PFSK-1 (cell line): ENCODE results near the gene HPGDS.

Source experiments
- POLR2AphosphoS5 ChIP-seq: IDR thresholded peaks from 2 replicates; pipeline ENCODE4 v1.6.1; 2012; ENCODE audit warnings: low read depth, mild to moderate bottlenecking, control low read depth, low read length, moderate library complexity
- SIN3A ChIP-seq: IDR thresholded peaks from 2 replicates; pipeline ENCODE4 v1.6.1; 2012; ENCODE audit warnings: mild to moderate bottlenecking, low read length, moderate library complexity, borderline replicate concordance; ENCODE audit not compliant: insufficient read depth
- TAF1 ChIP-seq: IDR thresholded peaks from 2 replicates; pipeline ENCODE4 v1.6.1; 2012; ENCODE audit warnings: low read length, control low read depth, borderline replicate concordance; ENCODE audit not compliant: insufficient read depth
- TF ChIP-seq, protein P1 (sequence below), 2 experiments: IDR thresholded peaks; 2 replicates each; pipeline versions ENCODE4 v1.6.1 to v1.8.0; 2011 to 2012; ENCODE audit warnings: low read depth in 2 of 2, low read length in 2 of 2, control low read depth in 1 of 2, inconsistent platforms in 1 of 2, mild to moderate bottlenecking in 1 of 2, moderate library complexity in 1 of 2; ENCODE audit not compliant: insufficient read depth in 1 of 2

DNA sequence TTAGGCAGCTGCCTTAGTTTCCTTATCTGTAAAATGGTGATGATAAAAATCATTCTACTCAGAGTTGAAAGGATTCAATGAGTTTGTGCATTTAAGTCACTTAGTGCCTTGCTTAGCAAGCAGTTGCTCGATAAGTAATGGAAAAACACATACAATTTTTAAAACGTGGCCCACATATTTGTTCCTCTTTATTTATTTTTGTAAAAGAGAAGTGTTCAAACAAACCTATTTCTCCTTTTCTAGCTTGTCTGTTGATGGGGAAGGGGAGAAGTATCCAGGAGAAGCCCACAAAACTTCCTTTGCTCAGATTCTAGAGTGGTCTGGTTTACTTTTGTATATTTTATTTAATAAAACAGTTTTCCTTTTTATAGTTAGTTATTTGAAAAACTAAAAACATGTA is 3.3 kb upstream of the HPGDS start:
- TF ChIP-seq POLR2AphosphoS5 (no peak), SIN3A (no peak), TAF1 (no peak)
- TF ChIP-seq, protein P1, sequence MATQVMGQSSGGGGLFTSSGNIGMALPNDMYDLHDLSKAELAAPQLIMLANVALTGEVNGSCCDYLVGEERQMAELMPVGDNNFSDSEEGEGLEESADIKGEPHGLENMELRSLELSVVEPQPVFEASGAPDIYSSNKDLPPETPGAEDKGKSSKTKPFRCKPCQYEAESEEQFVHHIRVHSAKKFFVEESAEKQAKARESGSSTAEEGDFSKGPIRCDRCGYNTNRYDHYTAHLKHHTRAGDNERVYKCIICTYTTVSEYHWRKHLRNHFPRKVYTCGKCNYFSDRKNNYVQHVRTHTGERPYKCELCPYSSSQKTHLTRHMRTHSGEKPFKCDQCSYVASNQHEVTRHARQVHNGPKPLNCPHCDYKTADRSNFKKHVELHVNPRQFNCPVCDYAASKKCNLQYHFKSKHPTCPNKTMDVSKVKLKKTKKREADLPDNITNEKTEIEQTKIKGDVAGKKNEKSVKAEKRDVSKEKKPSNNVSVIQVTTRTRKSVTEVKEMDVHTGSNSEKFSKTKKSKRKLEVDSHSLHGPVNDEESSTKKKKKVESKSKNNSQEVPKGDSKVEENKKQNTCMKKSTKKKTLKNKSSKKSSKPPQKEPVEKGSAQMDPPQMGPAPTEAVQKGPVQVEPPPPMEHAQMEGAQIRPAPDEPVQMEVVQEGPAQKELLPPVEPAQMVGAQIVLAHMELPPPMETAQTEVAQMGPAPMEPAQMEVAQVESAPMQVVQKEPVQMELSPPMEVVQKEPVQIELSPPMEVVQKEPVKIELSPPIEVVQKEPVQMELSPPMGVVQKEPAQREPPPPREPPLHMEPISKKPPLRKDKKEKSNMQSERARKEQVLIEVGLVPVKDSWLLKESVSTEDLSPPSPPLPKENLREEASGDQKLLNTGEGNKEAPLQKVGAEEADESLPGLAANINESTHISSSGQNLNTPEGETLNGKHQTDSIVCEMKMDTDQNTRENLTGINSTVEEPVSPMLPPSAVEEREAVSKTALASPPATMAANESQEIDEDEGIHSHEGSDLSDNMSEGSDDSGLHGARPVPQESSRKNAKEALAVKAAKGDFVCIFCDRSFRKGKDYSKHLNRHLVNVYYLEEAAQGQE (IDR thresholded peaks at IDR 0.05; ENCODE audit: insufficient read depth in 1 of 2, low read depth in 2 of 2, low read length in 2 of 2) = no peak
